Measurements from ENCODE around the gene UBE2D1. TPM values are rescaled to one million over a fixed set of nuclear protein-coding genes. Genes with fewer than 3 reads are reported as not detected.

Gene UBE2D1
- total and polyA plus RNA-seq, 2 of the 13 experiments (the other 11 are each of a cell fraction or from before 2014, with no cell fraction given) = 6.2 to 13.8 TPM

DNA sequence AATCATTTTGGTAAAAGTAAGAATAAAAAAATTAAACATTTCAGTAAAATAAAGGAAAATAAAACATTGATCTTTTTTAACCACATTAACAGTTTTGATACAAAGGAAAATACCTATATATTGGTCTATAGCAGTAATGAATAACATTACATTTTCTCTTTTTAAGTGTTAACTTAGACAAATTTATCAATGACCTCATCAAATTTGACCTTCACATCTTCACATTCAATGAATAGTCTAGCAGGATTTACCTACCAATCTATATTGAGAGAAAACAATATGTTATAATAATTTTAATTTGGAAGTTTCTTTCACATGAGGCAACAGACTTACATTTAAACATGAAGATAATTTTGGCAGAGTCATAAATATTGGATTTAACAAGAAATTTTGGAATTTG lies 17.9 kb upstream of the UBE2D1 start:
- CTCF ChIA-PET (ENCODE audit: low intra/inter-chr PET ratio, low total read pairs) = no interaction called here
- Histone ChIP-seq H2AFZ (ENCODE audit: low read length) (no peak overlapping the region), H3K9ac (ENCODE audit: insufficient read depth, low read depth, low read length) (no peak overlapping the region), H3K4me2 (ENCODE audit: low read depth, low read length) (no peak overlapping the region), H3K4me3 (replicated peaks in 1 of 3; ENCODE audit: insufficient read depth in 1 of 3, low read depth in 2 of 3, low read length in 3 of 3) (no peak overlapping the region), H3K9me3 (ENCODE audit: low read length) (no peaks in the 10 kb centered on the region), H3K36me3 (replicated peaks in 1 of 2; ENCODE audit: control insufficient read depth in 1 of 2, insufficient read depth in 2 of 2, low read length in 2 of 2) (no peaks in the 10 kb centered on the region), H3K79me2 (ENCODE audit: insufficient read depth, low read length) (no peaks in the 10 kb centered on the region), H3K27ac (ENCODE audit: extremely low read length, insufficient read depth, low read length) (no peak overlapping the region), H4K20me1 (ENCODE audit: insufficient read depth, low read length) (no peaks in the 10 kb centered on the region), H3K27me3 (ENCODE audit: control insufficient read depth in 1 of 2, insufficient read depth in 2 of 2, low read length in 2 of 2) (no peaks in the 10 kb centered on the region; a peak in 1 of 5 replicates), H3K4me1 (ENCODE audit: insufficient read depth, low read length) (peaks cover 19% of the 10 kb centered on the region)
- BruUV-seq (replicated peaks) = no TSS peak
- FAIRE-seq (no peak), ATAC-seq (no peak), DNase-seq (ENCODE audit: low spot score) (no peak)
- intact Hi-C loops (cut with micrococcal nuclease; ENCODE audit: unreplicated experiment) (no loop called here), in situ Hi-C loops (cut with HindIII; ENCODE audit: extremely low pct_ligation_motif_present, low pct_unique_long_range_greater_than_20kb) (no loop called here)
- TF ChIP-seq, protein P1, sequence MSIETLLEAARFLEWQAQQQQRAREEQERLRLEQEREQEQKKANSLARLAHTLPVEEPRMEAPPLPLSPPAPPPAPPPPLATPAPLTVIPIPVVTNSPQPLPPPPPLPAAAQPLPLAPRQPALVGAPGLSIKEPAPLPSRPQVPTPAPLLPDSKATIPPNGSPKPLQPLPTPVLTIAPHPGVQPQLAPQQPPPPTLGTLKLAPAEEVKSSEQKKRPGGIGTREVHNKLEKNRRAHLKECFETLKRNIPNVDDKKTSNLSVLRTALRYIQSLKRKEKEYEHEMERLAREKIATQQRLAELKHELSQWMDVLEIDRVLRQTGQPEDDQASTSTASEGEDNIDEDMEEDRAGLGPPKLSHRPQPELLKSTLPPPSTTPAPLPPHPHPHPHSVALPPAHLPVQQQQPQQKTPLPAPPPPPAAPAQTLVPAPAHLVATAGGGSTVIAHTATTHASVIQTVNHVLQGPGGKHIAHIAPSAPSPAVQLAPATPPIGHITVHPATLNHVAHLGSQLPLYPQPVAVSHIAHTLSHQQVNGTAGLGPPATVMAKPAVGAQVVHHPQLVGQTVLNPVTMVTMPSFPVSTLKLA (IDR thresholded peaks at IDR 0.05) = no peak
- TF ChIP-seq ATF7 (IDR thresholded peaks at IDR 0.05) (peak; percentile 70; the same call in 1 of the 2 replicates), ATF7 (CRISPR knock-in tag; IDR thresholded peaks at IDR 0.05) (no peak)
- POLR2A ChIA-PET = no interaction called here

DNA sequence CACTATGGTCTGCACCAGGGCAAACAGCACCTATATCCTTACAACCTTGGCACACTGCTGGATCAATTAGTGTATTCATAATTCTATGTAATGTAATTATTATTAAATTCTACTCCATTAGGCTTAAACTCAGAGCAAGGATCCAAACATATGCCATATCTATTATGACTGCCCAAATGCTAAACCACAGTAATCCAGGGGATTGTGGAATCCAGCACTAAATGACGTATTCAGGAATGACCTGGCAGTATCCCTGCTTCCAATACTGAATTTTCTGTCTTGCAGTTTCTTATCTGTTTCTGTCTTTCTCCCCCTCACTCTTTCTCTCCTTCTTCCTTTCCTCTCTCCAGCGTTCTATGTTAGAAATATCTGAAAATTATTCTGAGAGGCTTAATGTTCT lies 16.5 kb upstream of the UBE2D1 start:
- in situ Hi-C loops (cut with HindIII; ENCODE audit: extremely low pct_ligation_motif_present, low pct_unique_long_range_greater_than_20kb) = no loop called here
- TF ChIP-seq MAFF (IDR thresholded peaks at IDR 0.05; ENCODE audit: low read depth, low read length) = no peak
- TF ChIP-seq ZNF205 (CRISPR knock-in tag; IDR thresholded peaks at IDR 0.05) = no peak
- TF ChIP-seq, protein P2, sequence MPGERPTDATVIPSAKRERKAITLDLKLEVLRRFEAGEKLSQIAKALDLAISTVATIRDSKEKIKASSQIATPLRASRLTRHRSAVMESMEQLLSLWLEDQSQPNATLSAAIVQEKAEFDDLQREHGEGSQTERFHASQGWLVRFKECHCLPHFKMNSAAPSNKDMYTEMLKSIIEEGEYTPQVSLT (CRISPR knock-in tag; IDR thresholded peaks at IDR 0.05; ENCODE audit: borderline replicate concordance, low read depth) = no peak
- no peak for TF ChIP-seq ZNF253 (CRISPR knock-in tag; IDR thresholded peaks at IDR 0.05; ENCODE audit: borderline replicate concordance)
- TF ChIP-seq, protein P3, sequence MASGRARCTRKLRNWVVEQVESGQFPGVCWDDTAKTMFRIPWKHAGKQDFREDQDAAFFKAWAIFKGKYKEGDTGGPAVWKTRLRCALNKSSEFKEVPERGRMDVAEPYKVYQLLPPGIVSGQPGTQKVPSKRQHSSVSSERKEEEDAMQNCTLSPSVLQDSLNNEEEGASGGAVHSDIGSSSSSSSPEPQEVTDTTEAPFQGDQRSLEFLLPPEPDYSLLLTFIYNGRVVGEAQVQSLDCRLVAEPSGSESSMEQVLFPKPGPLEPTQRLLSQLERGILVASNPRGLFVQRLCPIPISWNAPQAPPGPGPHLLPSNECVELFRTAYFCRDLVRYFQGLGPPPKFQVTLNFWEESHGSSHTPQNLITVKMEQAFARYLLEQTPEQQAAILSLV (CRISPR knock-in tag; IDR thresholded peaks at IDR 0.05; ENCODE audit: borderline replicate concordance) = no peak
- TF ChIP-seq SRF (IDR thresholded peaks at IDR 0.05; ENCODE audit: low read depth, low read length) = no peak
- no peak for TF ChIP-seq ZNF550 (CRISPR knock-in tag; IDR thresholded peaks at IDR 0.05; ENCODE audit: borderline replicate concordance)
- ATAC-seq = no peak
- no peaks in the 10 kb centered on the region for H3K79me2 ChIP-seq (ENCODE audit: insufficient read depth, low read length)
- FAIRE-seq = no peak
- CTCF ChIA-PET (ENCODE audit: low intra/inter-chr PET ratio, low total read pairs) = no interaction called here
- no peaks in the 10 kb centered on the region for H3K9me3 ChIP-seq (ENCODE audit: low read length)
- no peak overlapping the region for H3K9ac ChIP-seq (ENCODE audit: insufficient read depth, low read depth, low read length)
- DNase-seq (ENCODE audit: low spot score) = no peak
- peak overlapping the region; percentile 24; the same call in 1 of the 2 replicates for H3K4me2 ChIP-seq (ENCODE audit: low read depth, low read length)
- H3K27ac ChIP-seq (ENCODE audit: extremely low read length, insufficient read depth, low read length) = no peak overlapping the region
- no peaks in the 10 kb centered on the region for H4K20me1 ChIP-seq (ENCODE audit: insufficient read depth, low read length)
- H3K4me3 ChIP-seq (replicated peaks in 1 of 3; ENCODE audit: insufficient read depth in 1 of 3, low read depth in 2 of 3, low read length in 3 of 3) = no peak overlapping the region
- no peaks in the 10 kb centered on the region; a peak in 1 of 5 replicates for H3K27me3 ChIP-seq (ENCODE audit: control insufficient read depth in 1 of 2, insufficient read depth in 2 of 2, low read length in 2 of 2)
- BruUV-seq (replicated peaks) = no TSS peak
- WGBS (ENCODE audit: low lambda C conversion rate) = 10% methylated on average over 2 of the region's 2 CpGs
- peak overlapping the region; percentile 29 for H2AFZ ChIP-seq (ENCODE audit: low read length)
- intact Hi-C loops (cut with micrococcal nuclease; ENCODE audit: unreplicated experiment) = no loop called here
- POLR2A ChIA-PET = no interaction called here
- no peaks in the 10 kb centered on the region for H3K36me3 ChIP-seq (replicated peaks in 1 of 2; ENCODE audit: control insufficient read depth in 1 of 2, insufficient read depth in 2 of 2, low read length in 2 of 2)
- peaks cover 34% of the 10 kb centered on the region for H3K4me1 ChIP-seq (ENCODE audit: insufficient read depth, low read length)

All from HepG2 (cell line).